Osteoblast (primary cell): ENCODE results near the gene ADAMTS14. TPM values are rescaled to one million over a fixed set of nuclear protein-coding genes. Genes with fewer than 3 reads are reported as not detected.

Experiments used
- DNase-seq: peaks from one replicate; pipeline ENCODE4 v3.0.0; 2011; ENCODE audit warnings: low spot score, mixed read lengths; ENCODE audit not compliant: insufficient read length; ENCODE audit errors: missing footprints
- H2AFZ ChIP-seq: 2 replicates; pipeline ENCODE4 v1.6.0; 2011; ENCODE audit warnings: mild to moderate bottlenecking, low read length
- H3K27ac ChIP-seq: 2 replicates; pipeline ENCODE4 v1.5.1; 2011; ENCODE audit warnings: mild to moderate bottlenecking, low read depth, low read length, moderate library complexity
- H3K27me3 ChIP-seq: 2 replicates; pipeline ENCODE4 v1.6.0; 2012; ENCODE audit warnings: mild to moderate bottlenecking, control low read depth, inconsistent platforms, low read length, moderate library complexity; ENCODE audit not compliant: insufficient read depth
- H3K36me3 ChIP-seq: 2 replicates; pipeline ENCODE4 v1.5.1; 2011; ENCODE audit warnings: mild to moderate bottlenecking, low read length, control low read depth, moderate library complexity; ENCODE audit not compliant: insufficient read depth
- H3K4me1 ChIP-seq: 2 replicates; pipeline ENCODE4 v1.5.1; 2011; ENCODE audit warnings: mild to moderate bottlenecking, low read length, control low read depth, moderate library complexity; ENCODE audit not compliant: insufficient read depth
- H3K4me2 ChIP-seq: 2 replicates; pipeline ENCODE4 v1.6.0; 2011; ENCODE audit warnings: mild to moderate bottlenecking, low read length; ENCODE audit not compliant: insufficient read depth
- H3K4me3 ChIP-seq: fragments of 200-600 bp; sonication (generic); 3 replicates; pipeline ENCODE4 v1.5.1; 2012; ENCODE audit warnings: mild to moderate bottlenecking, low read length, inconsistent platforms; ENCODE audit not compliant: insufficient read depth
- H3K79me2 ChIP-seq: 2 replicates; pipeline ENCODE4 v1.6.0; 2012; ENCODE audit warnings: mild to moderate bottlenecking, low read length, control low read depth, inconsistent platforms; ENCODE audit not compliant: insufficient read depth
- H3K9me3 ChIP-seq: 2 replicates; pipeline ENCODE4 v1.5.1; 2011; ENCODE audit warnings: low read depth, low read length, control low read depth
- H4K20me1 ChIP-seq: 2 replicates; pipeline ENCODE4 v1.6.0; 2012; ENCODE audit warnings: mild to moderate bottlenecking, low read length, control low read depth; ENCODE audit not compliant: insufficient read depth
- total RNA-seq: library from RNA; depleted of rRNA; stranded (reverse); fragments of >200 nt; gene quantifications from 2 replicates; pipeline ENCODE4 v1.2.3, GENCODE V29; 2012
- TF ChIP-seq, protein P1 (sequence below): IDR thresholded peaks from 2 replicates; pipeline ENCODE4 v1.5.1; 2011; ENCODE audit warnings: mild to moderate bottlenecking, low read depth, low read length, moderate library complexity; ENCODE audit errors: extremely low read depth

Gene ADAMTS14
- total RNA-seq, 1 donor = 2.9 TPM

DNA sequence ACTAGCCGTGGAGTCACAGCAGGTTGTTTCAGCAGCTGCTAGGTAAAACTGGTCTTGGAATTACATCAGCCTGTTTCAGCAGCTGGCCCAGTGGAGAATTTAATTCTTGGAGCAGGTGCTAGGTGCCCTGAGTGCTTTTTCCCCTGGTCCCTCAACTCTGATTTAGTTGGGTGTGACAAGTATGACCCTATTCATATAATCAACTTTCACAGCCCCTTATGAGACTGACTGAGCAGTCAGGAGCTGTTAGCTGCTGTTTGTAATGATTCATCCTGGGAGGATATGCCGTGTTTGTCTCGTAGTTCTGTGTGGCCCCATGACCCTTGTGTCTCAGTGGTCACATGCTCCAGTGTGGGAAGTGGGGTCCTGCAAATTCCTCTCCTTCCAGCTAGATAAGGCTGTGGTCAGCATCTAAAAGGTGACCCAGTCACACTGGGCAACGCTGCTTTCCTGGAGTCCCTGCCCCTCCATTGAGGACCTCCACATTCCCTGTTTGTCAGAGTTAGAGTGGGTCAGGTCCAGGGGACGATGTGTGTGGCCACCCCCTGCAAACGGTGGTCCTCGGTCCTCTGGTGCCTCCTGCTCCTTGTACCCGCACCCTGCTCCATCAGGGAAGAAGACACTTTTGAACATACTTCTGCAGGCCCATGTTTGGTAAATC lies 84.5 kb downstream of the ADAMTS14 start:
- Histone ChIP-seq H2AFZ (no peak overlapping the region), H3K27ac (no peak overlapping the region), H3K9me3 (no peaks in the 10 kb centered on the region), H4K20me1 (peaks cover 3% of the 10 kb centered on the region), H3K79me2 (no peaks in the 10 kb centered on the region), H3K36me3 (no peaks in the 10 kb centered on the region), H3K4me3 (no peak overlapping the region), H3K27me3 (no peaks in the 10 kb centered on the region), H3K4me2 (no peak overlapping the region), H3K4me1 (peaks cover 22% of the 10 kb centered on the region)
- TF ChIP-seq, protein P1, sequence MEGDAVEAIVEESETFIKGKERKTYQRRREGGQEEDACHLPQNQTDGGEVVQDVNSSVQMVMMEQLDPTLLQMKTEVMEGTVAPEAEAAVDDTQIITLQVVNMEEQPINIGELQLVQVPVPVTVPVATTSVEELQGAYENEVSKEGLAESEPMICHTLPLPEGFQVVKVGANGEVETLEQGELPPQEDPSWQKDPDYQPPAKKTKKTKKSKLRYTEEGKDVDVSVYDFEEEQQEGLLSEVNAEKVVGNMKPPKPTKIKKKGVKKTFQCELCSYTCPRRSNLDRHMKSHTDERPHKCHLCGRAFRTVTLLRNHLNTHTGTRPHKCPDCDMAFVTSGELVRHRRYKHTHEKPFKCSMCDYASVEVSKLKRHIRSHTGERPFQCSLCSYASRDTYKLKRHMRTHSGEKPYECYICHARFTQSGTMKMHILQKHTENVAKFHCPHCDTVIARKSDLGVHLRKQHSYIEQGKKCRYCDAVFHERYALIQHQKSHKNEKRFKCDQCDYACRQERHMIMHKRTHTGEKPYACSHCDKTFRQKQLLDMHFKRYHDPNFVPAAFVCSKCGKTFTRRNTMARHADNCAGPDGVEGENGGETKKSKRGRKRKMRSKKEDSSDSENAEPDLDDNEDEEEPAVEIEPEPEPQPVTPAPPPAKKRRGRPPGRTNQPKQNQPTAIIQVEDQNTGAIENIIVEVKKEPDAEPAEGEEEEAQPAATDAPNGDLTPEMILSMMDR = no peak
- peak; percentile 87 for DNase-seq

DNA sequence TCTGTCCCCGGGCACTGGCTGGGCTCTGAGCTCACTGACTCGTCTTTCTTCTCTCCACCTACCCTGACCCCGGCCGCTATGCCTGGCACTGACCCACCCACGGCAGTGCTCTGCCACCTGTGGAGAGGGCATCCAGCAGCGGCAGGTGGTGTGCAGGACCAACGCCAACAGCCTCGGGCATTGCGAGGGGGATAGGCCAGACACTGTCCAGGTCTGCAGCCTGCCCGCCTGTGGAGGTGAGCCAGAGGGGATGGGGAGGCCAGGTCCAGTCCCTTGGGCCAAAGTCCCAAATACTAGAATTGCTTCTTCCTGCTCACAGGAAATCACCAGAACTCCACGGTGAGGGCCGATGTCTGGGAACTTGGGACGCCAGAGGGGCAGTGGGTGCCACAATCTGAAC lies 85.5 kb downstream of the ADAMTS14 start:
- Histone ChIP-seq H2AFZ (no peak overlapping the region), H3K27ac (no peak overlapping the region), H4K20me1 (peaks cover 3% of the 10 kb centered on the region), H3K36me3 (no peaks in the 10 kb centered on the region), H3K79me2 (no peaks in the 10 kb centered on the region), H3K4me3 (no peak overlapping the region), H3K27me3 (no peaks in the 10 kb centered on the region), H3K4me1 (peaks cover 22% of the 10 kb centered on the region), H3K9me3 (no peaks in the 10 kb centered on the region), H3K4me2 (no peak overlapping the region)
- DNase-seq = no peak
- TF ChIP-seq, protein P1 = no peak

DNA sequence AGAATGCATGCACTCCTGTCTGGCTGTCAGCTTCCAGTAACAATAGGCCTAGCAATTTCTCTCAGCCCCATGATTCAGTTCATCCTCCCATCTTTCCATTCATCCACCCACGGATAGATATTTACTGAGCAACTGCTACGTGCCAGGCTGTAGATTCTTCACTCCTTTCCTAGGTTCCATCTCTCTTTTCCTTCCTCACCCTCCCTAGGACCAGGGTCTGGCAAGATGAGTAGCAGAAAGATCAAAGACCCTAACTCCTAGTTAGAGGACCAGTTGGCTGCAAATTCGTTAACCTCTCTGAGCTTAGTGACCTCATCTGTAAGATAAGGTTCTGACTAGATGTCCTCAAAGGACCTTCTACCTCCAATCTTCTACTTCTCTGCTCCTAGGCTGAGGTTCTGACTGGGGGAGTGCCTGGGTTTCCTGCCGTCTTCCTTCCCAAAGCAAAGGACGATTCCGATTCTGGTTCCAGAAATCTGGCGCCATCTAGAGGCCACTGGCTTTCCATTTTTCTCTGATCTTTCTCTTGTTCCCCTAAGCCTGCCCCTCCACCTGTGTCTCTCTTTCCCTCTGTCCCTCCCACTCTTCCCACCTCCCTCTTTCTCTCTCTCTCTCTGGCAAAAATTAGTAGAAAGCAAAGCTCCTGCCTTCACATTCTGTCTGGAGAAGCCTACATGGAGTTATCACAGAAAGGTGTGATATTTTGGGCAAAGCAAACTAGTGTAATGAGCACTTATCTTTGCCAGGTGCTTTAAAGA lies 86.6 kb downstream of the ADAMTS14 start:
- Histone ChIP-seq H3K36me3 (no peaks in the 10 kb centered on the region), H3K4me1 (peaks cover 22% of the 10 kb centered on the region), H3K27ac (no peak overlapping the region), H2AFZ (no peak overlapping the region), H3K27me3 (no peaks in the 10 kb centered on the region), H3K79me2 (no peaks in the 10 kb centered on the region), H3K4me2 (no peak overlapping the region), H3K4me3 (no peak overlapping the region), H4K20me1 (peaks cover 3% of the 10 kb centered on the region), H3K9me3 (no peaks in the 10 kb centered on the region)
- DNase-seq = peak; percentile 93
- TF ChIP-seq, protein P1 = peak; percentile 79

DNA sequence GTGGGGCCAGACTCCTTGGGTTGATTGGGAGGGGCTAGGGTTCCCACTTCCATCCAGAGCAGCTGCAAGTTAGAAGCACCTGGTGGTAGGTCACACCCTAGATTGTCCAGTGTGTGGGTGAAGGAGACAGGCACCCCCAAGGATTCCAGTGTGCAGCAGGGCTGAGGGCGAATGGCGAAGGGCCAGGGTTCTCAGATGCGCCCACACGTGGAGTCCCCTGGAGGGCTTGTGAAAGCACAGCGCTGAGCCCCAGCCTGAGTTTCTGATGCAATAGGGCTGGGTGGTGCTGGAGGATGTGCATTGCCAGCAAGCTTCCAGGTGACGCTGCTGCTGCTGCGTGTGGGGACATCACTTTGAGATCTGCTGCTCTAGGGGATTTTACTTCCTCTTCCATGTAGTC lies 87.5 kb downstream of the ADAMTS14 start:
- no peak overlapping the region for H3K27ac ChIP-seq
- TF ChIP-seq, protein P1 = no peak
- peak; percentile 56 for DNase-seq

More for the DNA sequence above, 87.5 kb downstream of the ADAMTS14 start:
- Histone ChIP-seq H3K36me3 (no peaks in the 10 kb centered on the region), H4K20me1 (peaks cover 3% of the 10 kb centered on the region), H2AFZ (no peak overlapping the region), H3K9me3 (no peaks in the 10 kb centered on the region), H3K27me3 (no peaks in the 10 kb centered on the region), H3K4me1 (peaks cover 15% of the 10 kb centered on the region), H3K4me3 (no peak overlapping the region), H3K4me2 (no peak overlapping the region), H3K79me2 (no peaks in the 10 kb centered on the region)
